BJ (cell line): ENCODE data around the gene DOCK6. TPM values are rescaled to one million over a fixed set of nuclear protein-coding genes. Genes with fewer than 3 reads are reported as not detected.
A peak's percentile ranks its signal among the peaks of the same experiment; 100 is the strongest.

Source experiments
- CTCF ChIA-PET: fragments of 350-600 bp; formaldehyde crosslinking; extraction: SDS; loops from one replicate; lab custom pipeline; 2021; ENCODE audit warnings: antibody characterized with exemption, inconsistent platforms; lab: Yijun Ruan, JAX
- POLR2A ChIA-PET: fragments of 300-600 bp; sonication (Branson Sonifier 250); formaldehyde crosslinking; extraction: SDS; loops from one replicate; lab custom pipeline; 2021; ENCODE audit warnings: antibody characterized with exemption; lab: Charles Lee
- DNase-seq: peaks from one replicate; pipeline ENCODE4 v3.0.0-alpha.2; 2011; ENCODE audit warnings: low read depth
- H3K27me3 ChIP-seq: 2 replicates; pipeline ENCODE4 v1.6.0; 2011; ENCODE audit warnings: low read length; ENCODE audit not compliant: control insufficient read depth, insufficient read depth
- H3K36me3 ChIP-seq: 2 replicates; pipeline ENCODE4 v1.5.1; 2011; ENCODE audit warnings: low read length; ENCODE audit not compliant: control insufficient read depth, insufficient read depth
- H3K4me3 ChIP-seq: 2 replicates; pipeline ENCODE4 v1.5.1; 2011; ENCODE audit warnings: low read depth, mild to moderate bottlenecking, control low read depth, low read length
- polyA plus RNA-seq: library from polyadenylated mRNA; depleted of rRNA; stranded (reverse); fragments of >200 nt; gene quantifications from 2 replicates; pipeline ENCODE4 v1.2.3, GENCODE V29; 2011
- TF ChIP-seq, protein P1 (sequence below): IDR thresholded peaks from 2 replicates; pipeline ENCODE4 v1.5.1; 2011; ENCODE audit warnings: low read depth, mild to moderate bottlenecking, control low read depth, inconsistent platforms, low read length, moderate library complexity; ENCODE audit not compliant: insufficient read depth

DOCK6 gene
- polyA plus RNA-seq, 1 experiment: 15.2 TPM

GRCh38 chr19:11293433-11294389 lies 31.4 kb upstream of the DOCK6 start:
- H3K4me3 ChIP-seq: peak overlapping the region; percentile 28
- ChIA-PET CTCF (interaction anchor here (0.6 to 2.4 kb wide), 28 partner anchors 9 to 297 kb away, joined by 3 to 20 read pairs (median 4); partner anchors contain the start of genes CCDC159, ELAVL3, ODAD3 and PRKCSH), POLR2A (interaction anchor here (0.7 kb wide), 1 partner anchor 52 kb away, joined by 12 read pairs; the partner anchor contains the start of genes CCDC159 and TMEM205)
- 0 out of 2 replicates have a peak, but pooled peaks cover 1% of the 10 kb centered on the region for H3K27me3 ChIP-seq
- DNase-seq: peak; percentile 54
- TF ChIP-seq, protein P1, sequence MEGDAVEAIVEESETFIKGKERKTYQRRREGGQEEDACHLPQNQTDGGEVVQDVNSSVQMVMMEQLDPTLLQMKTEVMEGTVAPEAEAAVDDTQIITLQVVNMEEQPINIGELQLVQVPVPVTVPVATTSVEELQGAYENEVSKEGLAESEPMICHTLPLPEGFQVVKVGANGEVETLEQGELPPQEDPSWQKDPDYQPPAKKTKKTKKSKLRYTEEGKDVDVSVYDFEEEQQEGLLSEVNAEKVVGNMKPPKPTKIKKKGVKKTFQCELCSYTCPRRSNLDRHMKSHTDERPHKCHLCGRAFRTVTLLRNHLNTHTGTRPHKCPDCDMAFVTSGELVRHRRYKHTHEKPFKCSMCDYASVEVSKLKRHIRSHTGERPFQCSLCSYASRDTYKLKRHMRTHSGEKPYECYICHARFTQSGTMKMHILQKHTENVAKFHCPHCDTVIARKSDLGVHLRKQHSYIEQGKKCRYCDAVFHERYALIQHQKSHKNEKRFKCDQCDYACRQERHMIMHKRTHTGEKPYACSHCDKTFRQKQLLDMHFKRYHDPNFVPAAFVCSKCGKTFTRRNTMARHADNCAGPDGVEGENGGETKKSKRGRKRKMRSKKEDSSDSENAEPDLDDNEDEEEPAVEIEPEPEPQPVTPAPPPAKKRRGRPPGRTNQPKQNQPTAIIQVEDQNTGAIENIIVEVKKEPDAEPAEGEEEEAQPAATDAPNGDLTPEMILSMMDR: peak; percentile 100
- H3K36me3 ChIP-seq: no peaks in the 10 kb centered on the region

GRCh38 chr19:11291991-11292390 lies 29.7 kb upstream of the DOCK6 start:
- CTCF ChIA-PET: interaction anchor here (3.0 to 4.8 kb wide), 2 partner anchors 89 to 190 kb away, joined by 7 to 28 read pairs; partner anchors contain the start of gene ELAVL3
- DNase-seq: no peak
- TF ChIP-seq, protein P1: no peak
- Histone ChIP-seq H3K36me3 (no peaks in the 10 kb centered on the region), H3K4me3 (no peak overlapping the region), H3K27me3 (no peaks in the 10 kb centered on the region)
- POLR2A ChIA-PET: no interaction called here

GRCh38 chr19:11291415-11291814 lies 29.1 kb upstream of the DOCK6 start:
- Histone ChIP-seq H3K27me3 (no peaks in the 10 kb centered on the region), H3K4me3 (no peak overlapping the region), H3K36me3 (no peaks in the 10 kb centered on the region)
- ChIA-PET POLR2A (no interaction called here), CTCF (interaction anchor here (0.6 to 4.8 kb wide), 5 partner anchors 33 to 191 kb away, joined by 3 to 28 read pairs (median 4); partner anchors contain the start of gene ELAVL3)
- DNase-seq: no peak
- TF ChIP-seq, protein P1: no peak

DNA sequence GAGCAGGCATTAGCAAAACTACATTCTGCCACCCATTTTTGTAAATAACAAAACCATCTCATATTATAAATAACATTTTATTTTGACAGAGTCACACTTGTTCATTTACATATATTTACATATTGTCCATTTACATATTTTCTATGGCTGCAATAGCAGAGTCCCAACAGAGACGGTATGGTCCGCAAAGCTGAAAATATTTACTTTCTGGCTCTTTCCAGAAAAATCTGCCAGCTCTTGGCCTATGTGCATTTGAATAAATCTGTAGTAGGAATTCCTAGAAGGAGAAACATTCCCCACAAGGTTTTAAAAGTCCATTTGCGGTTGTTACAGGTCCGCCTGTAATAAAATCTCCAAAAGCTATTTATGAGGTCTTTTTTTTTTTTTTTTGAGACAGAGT lies 27.9 kb upstream of the DOCK6 start:
- ChIA-PET CTCF (interaction anchor here (1.1 to 4.8 kb wide), 5 partner anchors 24 to 192 kb away, joined by 3 to 28 read pairs (median 7); partner anchors contain the start of gene ELAVL3), POLR2A (no interaction called here)
- TF ChIP-seq, protein P1: no peak
- H3K36me3 ChIP-seq: no peaks in the 10 kb centered on the region
- peak; percentile 24 for DNase-seq
- H3K4me3 ChIP-seq: no peak overlapping the region
- H3K27me3 ChIP-seq: no peaks in the 10 kb centered on the region

DNA sequence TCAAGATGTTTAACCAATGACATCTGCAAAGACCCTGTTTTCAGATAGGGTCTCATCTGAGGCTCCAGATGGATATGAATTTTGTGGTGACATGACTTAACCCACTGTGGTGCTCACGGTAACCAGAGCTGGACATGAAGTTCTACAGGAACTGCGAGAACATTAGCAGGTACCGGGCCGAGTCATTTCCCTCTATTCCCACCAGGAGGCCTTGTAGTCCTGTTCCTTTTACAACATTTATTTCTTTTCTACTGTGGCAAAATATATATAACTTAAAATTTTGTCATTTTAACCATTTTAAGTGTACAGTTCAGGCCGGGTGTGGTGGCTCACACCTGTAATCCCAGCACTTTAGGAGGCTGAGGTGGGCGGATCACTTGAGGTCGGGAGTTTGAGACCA lies 26.0 kb upstream of the DOCK6 start:
- ChIA-PET CTCF (interaction anchor here (1.9 to 4.8 kb wide), 2 partner anchors 10 to 194 kb away, joined by 8 to 28 read pairs; partner anchors contain the start of gene ELAVL3), POLR2A (no interaction called here)
- TF ChIP-seq, protein P1: peak; percentile 61
- no peaks in the 10 kb centered on the region for H3K36me3 ChIP-seq
- H3K27me3 ChIP-seq: no peaks in the 10 kb centered on the region
- no peak overlapping the region for H3K4me3 ChIP-seq
- DNase-seq: no peak
